A549 (cell line): ENCODE results near the gene TCF4.

ENCODE experiments used
- EP300 ChIP-seq, 2 experiments: fragments of >200 bp; sonication (Bioruptor Twin); formaldehyde crosslinking; IDR thresholded peaks; 2 replicates in 1 of 2; 3 replicates in 1 of 2; pipeline ENCODE4 v1.6.1; 2016 to 2017
- ESRRA ChIP-seq: fragments of 150-350 bp; IDR thresholded peaks from 2 replicates; pipeline ENCODE4 v1.6.1; 2014; ENCODE audit warnings: mild to moderate bottlenecking, low read length, borderline replicate concordance
- POLR2A ChIP-seq: IDR thresholded peaks from 2 replicates; pipeline ENCODE4 v1.6.1; 2012; ENCODE audit warnings: mild to moderate bottlenecking, low read length
- RFX5 ChIP-seq: fragments of 450-650 bp; IDR thresholded peaks from 2 replicates; pipeline ENCODE4 v1.7.1; 2014; ENCODE audit warnings: antibody characterized with exemption, mild to moderate bottlenecking, moderate library complexity
- SMC3 ChIP-seq: fragments of >200 bp; sonication (Bioruptor Twin); formaldehyde crosslinking; IDR thresholded peaks from 3 replicates; pipeline ENCODE4 v1.6.1; 2018; ENCODE audit warnings: inconsistent platforms
- TP53 ChIP-seq: fragments of 250-450 bp; sonication (Bioruptor Pico); IDR thresholded peaks from 2 replicates; pipeline ENCODE4 v1.5.0; 2021; ENCODE audit warnings: mild to moderate bottlenecking, moderate library complexity
- TF ChIP-seq, protein P1 (sequence below): fragments of >200 bp; sonication (Bioruptor Twin); formaldehyde crosslinking; IDR thresholded peaks from 3 replicates; pipeline ENCODE4 v1.5.1; 2016
- TF ChIP-seq, protein P2 (sequence below): IDR thresholded peaks from 2 replicates; pipeline ENCODE4 v1.6.1; 2012

DNA sequence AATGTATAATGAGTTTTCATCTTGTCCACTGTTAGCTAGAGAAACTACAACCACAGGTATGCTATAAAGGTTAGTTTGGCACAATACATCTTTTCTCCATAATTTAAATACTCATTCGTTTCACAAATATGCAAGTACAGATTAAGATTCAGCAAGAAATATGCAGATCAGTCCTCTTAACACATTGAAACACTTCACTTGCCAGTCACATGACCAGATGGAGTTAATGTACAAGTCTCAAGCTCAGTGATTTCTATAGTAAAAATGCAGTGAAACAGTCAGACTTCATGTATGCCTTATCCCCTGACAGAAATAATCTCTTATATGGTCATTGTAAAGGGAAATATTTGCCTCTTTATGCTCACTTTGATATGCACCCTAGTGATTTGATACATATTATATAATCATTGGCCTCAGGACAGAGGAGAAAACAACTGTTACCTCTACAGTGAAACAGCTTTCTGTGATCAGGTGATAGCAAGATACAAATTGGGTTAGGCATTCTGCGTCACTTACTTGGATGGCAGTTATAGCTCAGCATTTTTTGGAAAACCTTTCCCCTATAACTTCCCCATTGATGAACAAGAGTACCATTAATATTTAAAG lies 104.6 kb downstream of the TCF4 start:
- TF ChIP-seq, protein P1, sequence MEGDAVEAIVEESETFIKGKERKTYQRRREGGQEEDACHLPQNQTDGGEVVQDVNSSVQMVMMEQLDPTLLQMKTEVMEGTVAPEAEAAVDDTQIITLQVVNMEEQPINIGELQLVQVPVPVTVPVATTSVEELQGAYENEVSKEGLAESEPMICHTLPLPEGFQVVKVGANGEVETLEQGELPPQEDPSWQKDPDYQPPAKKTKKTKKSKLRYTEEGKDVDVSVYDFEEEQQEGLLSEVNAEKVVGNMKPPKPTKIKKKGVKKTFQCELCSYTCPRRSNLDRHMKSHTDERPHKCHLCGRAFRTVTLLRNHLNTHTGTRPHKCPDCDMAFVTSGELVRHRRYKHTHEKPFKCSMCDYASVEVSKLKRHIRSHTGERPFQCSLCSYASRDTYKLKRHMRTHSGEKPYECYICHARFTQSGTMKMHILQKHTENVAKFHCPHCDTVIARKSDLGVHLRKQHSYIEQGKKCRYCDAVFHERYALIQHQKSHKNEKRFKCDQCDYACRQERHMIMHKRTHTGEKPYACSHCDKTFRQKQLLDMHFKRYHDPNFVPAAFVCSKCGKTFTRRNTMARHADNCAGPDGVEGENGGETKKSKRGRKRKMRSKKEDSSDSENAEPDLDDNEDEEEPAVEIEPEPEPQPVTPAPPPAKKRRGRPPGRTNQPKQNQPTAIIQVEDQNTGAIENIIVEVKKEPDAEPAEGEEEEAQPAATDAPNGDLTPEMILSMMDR = no peak
- TF ChIP-seq, protein P2, sequence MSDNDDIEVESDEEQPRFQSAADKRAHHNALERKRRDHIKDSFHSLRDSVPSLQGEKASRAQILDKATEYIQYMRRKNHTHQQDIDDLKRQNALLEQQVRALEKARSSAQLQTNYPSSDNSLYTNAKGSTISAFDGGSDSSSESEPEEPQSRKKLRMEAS = no peak
- TF ChIP-seq EP300 (IDR thresholded peaks at IDR 0.05) (no peak), POLR2A (no peak), SMC3 (no peak), RFX5 (no peak), TP53 (CRISPR knock-in tag) (no peak), ESRRA (no peak)
